ENCODE measurements around the gene NADK2. TPM values are rescaled to one million over a fixed set of nuclear protein-coding genes. Genes with fewer than 3 reads are reported as not detected.

The NADK2 gene
- total and polyA plus RNA-seq, 9 of the 15 experiments (the other 6 are each of a cell fraction or from before 2014, with no cell fraction given): 10.6 to 41.0 (median 24.0) TPM

DNA sequence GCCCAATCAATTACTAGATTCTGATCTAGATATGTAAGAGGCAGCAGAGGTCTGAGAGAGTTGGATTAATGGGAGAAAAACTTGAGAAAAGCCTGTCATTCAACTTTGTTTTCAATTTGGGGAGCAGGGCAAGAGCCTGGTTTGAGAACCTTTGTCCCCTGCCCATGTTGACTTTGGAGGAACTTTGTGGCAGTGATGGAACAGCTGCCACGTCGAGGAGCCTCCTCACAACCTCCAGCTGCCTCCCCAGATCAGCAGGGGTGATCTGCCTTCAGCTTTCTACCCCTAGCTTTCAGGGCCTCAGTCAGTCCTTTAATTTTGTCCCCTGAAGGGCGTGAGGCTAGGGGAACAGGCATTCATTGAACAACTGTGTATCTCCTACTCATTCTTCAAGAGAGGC is 81.1 kb downstream of the NADK2 start (continued):
- TF ChIP-seq, protein P1, sequence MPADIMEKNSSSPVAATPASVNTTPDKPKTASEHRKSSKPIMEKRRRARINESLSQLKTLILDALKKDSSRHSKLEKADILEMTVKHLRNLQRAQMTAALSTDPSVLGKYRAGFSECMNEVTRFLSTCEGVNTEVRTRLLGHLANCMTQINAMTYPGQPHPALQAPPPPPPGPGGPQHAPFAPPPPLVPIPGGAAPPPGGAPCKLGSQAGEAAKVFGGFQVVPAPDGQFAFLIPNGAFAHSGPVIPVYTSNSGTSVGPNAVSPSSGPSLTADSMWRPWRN (IDR thresholded peaks at IDR 0.05; ENCODE audit: low read depth): no peak
- TF ChIP-seq RHOXF2B (CRISPR knock-in tag; conservative IDR thresholded peaks at IDR 0.05): no peak
- no peak for TF ChIP-seq SLC30A9 (CRISPR knock-in tag; IDR thresholded peaks at IDR 0.05)
- TF ChIP-seq MEIS2 (IDR thresholded peaks at IDR 0.05; ENCODE audit: partially characterized antibody): no peak
- TF ChIP-seq, protein P2, sequence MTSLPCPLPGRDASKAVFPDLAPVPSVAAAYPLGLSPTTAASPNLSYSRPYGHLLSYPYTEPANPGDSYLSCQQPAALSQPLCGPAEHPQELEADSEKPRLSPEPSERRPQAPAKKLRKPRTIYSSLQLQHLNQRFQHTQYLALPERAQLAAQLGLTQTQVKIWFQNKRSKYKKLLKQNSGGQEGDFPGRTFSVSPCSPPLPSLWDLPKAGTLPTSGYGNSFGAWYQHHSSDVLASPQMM (CRISPR knock-in tag; IDR thresholded peaks at IDR 0.05): no peak
- TF ChIP-seq, protein P3, sequence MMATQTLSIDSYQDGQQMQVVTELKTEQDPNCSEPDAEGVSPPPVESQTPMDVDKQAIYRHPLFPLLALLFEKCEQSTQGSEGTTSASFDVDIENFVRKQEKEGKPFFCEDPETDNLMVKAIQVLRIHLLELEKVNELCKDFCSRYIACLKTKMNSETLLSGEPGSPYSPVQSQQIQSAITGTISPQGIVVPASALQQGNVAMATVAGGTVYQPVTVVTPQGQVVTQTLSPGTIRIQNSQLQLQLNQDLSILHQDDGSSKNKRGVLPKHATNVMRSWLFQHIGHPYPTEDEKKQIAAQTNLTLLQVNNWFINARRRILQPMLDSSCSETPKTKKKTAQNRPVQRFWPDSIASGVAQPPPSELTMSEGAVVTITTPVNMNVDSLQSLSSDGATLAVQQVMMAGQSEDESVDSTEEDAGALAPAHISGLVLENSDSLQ (IDR thresholded peaks at IDR 0.05): no peak

DNA sequence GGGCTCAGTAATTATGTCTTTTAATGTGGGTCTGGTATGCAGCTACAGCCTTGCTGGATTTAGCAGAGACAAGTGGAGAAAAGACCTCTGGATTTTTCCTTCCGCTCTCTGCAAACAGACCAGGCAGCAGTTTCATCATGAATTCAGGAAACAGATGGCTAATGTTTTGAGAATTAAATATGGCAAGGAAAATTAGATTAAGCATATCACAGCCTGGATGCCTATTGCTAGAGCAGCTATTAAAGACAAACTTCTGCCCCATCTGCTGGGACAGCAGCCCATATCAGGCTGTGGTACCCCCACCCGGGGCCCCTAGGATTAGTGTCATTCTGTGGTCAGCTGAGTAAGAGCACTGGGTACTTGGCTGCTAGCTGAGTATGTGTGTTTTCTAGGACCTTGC is 83.6 kb downstream of the NADK2 start:
- no peak for TF ChIP-seq SRSF9 (IDR thresholded peaks at IDR 0.05; ENCODE audit: borderline replicate concordance, low read depth, low read length)
- TF ChIP-seq, protein P4, sequence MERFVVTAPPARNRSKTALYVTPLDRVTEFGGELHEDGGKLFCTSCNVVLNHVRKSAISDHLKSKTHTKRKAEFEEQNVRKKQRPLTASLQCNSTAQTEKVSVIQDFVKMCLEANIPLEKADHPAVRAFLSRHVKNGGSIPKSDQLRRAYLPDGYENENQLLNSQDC (CRISPR knock-in tag; IDR thresholded peaks at IDR 0.05): no peak
- TF ChIP-seq ZNF121 (CRISPR knock-in tag; conservative IDR thresholded peaks at IDR 0.05): no peak
- no peak for TF ChIP-seq FOXK2 (conservative IDR thresholded peaks at IDR 0.05 in 1 of 2, IDR thresholded peaks at IDR 0.05 in 1 of 2; ENCODE audit: low read depth in 2 of 2)
- TF ChIP-seq ZNF165 (CRISPR knock-in tag; IDR thresholded peaks at IDR 0.05; ENCODE audit: borderline replicate concordance): no peak
- TF ChIP-seq CREM (IDR thresholded peaks at IDR 0.05; ENCODE audit: low read depth): no peak
- TF ChIP-seq ZNF146 (CRISPR knock-in tag; IDR thresholded peaks at IDR 0.05; ENCODE audit: unreplicated experiment): no peak
- TF ChIP-seq ZNF830 (CRISPR knock-in tag; IDR thresholded peaks at IDR 0.05): no peak
- TF ChIP-seq, protein P5, sequence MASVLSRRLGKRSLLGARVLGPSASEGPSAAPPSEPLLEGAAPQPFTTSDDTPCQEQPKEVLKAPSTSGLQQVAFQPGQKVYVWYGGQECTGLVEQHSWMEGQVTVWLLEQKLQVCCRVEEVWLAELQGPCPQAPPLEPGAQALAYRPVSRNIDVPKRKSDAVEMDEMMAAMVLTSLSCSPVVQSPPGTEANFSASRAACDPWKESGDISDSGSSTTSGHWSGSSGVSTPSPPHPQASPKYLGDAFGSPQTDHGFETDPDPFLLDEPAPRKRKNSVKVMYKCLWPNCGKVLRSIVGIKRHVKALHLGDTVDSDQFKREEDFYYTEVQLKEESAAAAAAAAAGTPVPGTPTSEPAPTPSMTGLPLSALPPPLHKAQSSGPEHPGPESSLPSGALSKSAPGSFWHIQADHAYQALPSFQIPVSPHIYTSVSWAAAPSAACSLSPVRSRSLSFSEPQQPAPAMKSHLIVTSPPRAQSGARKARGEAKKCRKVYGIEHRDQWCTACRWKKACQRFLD (CRISPR knock-in tag; IDR thresholded peaks at IDR 0.05): no peak
- TF ChIP-seq RBM14 (IDR thresholded peaks at IDR 0.05; ENCODE audit: borderline replicate concordance, insufficient read depth, low read depth, low read length): no peak
- no peak for TF ChIP-seq RBM25 (IDR thresholded peaks at IDR 0.05; ENCODE audit: low read depth, low read length, severe bottlenecking)
- DNase-seq (ENCODE audit: extremely low read depth in 1 of 4, low spot score in 3 of 4) (no peak), FAIRE-seq (no peak), ATAC-seq (no peak)
- no peak overlapping the region for H2AFZ ChIP-seq (ENCODE audit: low read depth, low read length)
- peaks cover 6 to 9% of the 10 kb centered on the region in 2 experiments; a peak in 4 of 5 replicates for H3K4me1 ChIP-seq (replicated peaks in 1 of 2; ENCODE audit: control insufficient read depth in 2 of 2, insufficient read depth in 2 of 2, low read length in 2 of 2)
- H3K79me2 ChIP-seq (ENCODE audit: control insufficient read depth, insufficient read depth, low read length): peaks cover 75% of the 10 kb centered on the region
- no peaks in the 10 kb centered on the region for H3K9me1 ChIP-seq (ENCODE audit: control insufficient read depth, insufficient read depth, low read length)
- in situ Hi-C loops (cut with MboI): no loop called here
- ChIA-PET POLR2A (interaction anchor here (0.7 kb wide), 1 partner anchor 446 kb away, joined by 3 read pairs; no protein-coding TSS in a partner anchor), CTCF (ENCODE audit: low intra/inter-chr PET ratio) (no interaction called here)
- peaks cover 100% of the 10 kb centered on the region for H3K36me3 ChIP-seq (ENCODE audit: control insufficient read depth, insufficient read depth, low read length)
- H4K20me1 ChIP-seq (replicated peaks; ENCODE audit: control insufficient read depth, insufficient read depth, low read length): no peaks in the 10 kb centered on the region
- H3K9ac ChIP-seq (ENCODE audit: insufficient read depth in 1 of 2, low read depth in 2 of 2, low read length in 2 of 2): no peak overlapping the region
- no TSS peak for BruUV-seq (replicated peaks)
- no peaks in the 10 kb centered on the region for H3K27me3 ChIP-seq (ENCODE audit: control insufficient read depth in 2 of 2, insufficient read depth in 2 of 2, low read length in 2 of 2)
- 85% methylated on average over 2 of the region's 2 CpGs for WGBS (ENCODE audit: insufficient coverage, low coverage, missing lambda C conversion rate)
- H3K4me2 ChIP-seq (ENCODE audit: insufficient read depth, low read length): no peak overlapping the region
- no peak overlapping the region for H3K4me3 ChIP-seq
- no peaks in the 10 kb centered on the region for H3K9me3 ChIP-seq (replicated peaks; ENCODE audit: control insufficient read depth, insufficient read depth, low read depth, low read length)
- no peak overlapping the region for H3K27ac ChIP-seq (ENCODE audit: extremely low read depth, low read depth, low read length)
- intact Hi-C loops (cut with micrococcal nuclease): no loop called here

All from K562 (cell line).